Activated gamma-delta T cell (primary cell): Measurements from ENCODE around the gene PFKM.
"Not testable (repeated sequence)": the region's sequence is repeated elsewhere in the genome, so short reads cannot be mapped to it uniquely, and the experiment has no call there.

Experiments
- DNase-seq: peaks from one replicate; lab custom pipeline; 2025; lab: John Stamatoyannopoulos, UW

PFKM gene

DNA sequence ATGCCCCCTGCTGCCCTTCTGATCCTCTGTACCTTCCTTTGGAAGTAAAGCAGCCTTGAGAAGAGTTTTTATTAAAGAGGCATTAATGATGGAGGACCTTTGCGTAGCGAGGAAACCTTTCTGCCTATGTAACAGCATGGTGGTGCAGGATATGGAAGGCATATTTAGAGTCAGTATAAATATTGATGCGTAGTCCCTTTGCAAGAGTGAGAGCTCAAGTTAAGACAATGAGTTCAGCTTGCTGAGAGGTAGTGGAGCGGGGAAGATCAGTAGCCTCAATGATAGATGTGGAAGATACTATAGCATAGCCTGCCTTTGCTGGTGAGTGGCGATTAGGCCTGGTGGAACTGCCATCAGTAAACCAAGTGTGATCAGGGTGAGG lies 7.9 kb upstream of the PFKM start:
- not testable (repeated sequence) for DNase-seq

- DNase-seq: no peak
Observed at GRCh38 chr12:48115957-48116356, 3.2 kb upstream of the PFKM start.

- DNase-seq: no peak
Observed at GRCh38 chr12:48118284-48118871, 786 bp upstream of the PFKM start.

- no peak for DNase-seq
Observed at GRCh38 chr12:48119834-48120195, 651 bp downstream of the PFKM start.

GRCh38 chr12:48121522-48121921 lies 2.4 kb downstream of the PFKM start:
- DNase-seq: no peak

DNA sequence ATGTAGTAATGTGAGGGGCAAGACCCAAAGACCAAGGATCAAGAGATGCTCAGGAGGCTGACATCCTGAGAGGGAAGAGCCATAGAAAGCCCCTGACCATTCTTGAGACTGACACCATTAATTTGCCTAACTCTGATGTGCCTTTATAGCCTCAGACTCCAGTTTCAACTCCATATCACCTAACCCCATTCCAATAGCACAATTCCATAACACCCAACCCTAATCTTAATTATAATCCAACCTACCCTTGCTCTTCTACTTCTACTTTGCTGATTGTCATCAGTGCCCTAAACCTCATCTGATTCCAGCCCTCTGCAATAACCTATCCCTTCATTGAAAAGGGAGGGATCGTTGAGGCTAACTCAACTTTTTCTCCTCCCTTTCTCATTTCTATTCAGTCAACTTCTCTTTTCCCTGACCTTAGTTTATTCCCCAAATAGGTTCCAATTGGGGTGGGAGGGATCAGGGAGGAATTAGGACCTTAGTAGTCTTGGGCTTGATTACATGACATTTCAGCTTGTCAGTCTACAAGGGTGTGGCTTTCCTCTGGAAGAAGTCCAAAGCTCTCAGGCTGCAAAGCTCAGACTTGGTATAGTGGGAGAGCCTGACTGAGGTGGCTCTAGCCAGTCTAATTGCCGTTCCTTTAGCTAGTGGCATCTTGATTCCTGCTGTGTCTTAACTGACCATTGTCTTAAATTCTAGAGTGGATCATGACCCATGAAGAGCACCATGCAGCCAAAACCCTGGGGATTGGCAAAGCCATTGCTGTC lies 3.1 kb downstream of the PFKM start:
- DNase-seq: no peak

DNA sequence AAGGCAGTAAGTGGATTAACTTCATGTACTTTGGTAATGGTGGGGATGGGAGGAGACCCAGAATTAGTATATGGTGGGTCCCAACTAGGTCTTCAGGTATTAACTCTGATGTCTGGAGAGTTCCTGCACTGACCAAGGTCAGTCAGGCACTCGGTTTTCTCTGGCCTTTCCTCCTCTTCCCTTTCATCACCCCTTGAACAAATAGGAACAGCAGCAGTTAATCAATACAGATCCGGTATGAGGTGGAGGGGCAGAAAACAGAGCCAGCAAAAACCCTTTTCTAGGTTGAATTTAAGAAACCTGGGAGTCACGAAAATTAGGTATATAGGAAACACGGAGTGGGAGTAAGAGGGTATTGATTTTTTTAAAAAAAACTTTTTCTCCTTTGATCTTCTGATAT lies 4.0 kb downstream of the PFKM start:
- DNase-seq: no peak

- DNase-seq: not testable (repeated sequence)
Observed at GRCh38 chr12:48125542-48125941, 6.4 kb downstream of the PFKM start.

DNA sequence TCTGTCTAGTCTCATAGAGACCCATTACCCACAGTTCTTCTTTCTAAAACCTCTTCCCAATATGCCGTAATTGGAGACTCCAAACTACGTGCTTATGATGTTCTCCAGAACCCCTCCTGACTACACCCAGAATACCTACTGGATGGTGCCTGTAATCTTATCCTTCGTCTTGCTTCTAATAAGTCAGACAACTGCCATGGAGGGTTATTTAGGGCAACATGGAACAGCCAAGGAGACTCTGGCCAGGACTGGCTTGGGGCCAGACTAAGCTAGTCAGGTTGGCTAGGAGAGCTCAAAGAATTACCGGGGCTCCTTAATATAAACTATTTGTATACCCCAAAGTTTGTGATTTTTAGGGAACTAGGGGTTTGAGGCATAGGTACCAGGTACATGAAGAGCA lies 6.8 kb downstream of the PFKM start:
- DNase-seq: no peak

DNA sequence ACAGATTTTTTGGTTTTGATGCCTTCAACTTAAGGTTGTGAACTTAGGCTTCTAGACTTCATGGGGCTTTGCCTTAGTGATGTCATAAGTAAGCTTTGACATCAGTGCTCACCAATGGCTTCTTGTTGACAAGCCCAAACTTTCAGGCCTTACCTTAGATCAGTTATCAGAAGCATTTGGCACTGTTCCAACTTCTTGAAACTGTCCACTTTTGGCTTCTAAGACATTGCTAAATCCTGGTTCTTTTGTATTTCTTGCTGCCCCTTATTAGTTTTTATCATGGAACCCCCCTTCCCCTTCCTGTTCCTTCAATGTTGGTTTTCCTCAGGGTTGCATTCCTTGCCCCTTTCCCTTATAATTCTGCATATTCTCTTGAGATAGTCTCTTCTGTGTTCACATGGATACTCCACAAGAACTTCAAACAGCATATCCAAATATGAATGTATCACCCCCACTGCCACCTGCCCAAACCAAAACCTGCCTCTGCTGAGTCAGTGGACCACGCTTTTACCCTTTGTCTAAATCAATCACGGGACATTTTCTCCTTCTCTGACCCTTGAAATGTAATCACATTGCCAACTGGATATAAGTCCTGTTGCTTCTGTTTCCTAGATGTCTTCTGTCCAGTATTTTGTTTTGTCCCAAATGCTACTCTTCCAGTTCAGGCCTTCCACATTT lies 7.9 kb downstream of the PFKM start:
- DNase-seq: no peak

DNA sequence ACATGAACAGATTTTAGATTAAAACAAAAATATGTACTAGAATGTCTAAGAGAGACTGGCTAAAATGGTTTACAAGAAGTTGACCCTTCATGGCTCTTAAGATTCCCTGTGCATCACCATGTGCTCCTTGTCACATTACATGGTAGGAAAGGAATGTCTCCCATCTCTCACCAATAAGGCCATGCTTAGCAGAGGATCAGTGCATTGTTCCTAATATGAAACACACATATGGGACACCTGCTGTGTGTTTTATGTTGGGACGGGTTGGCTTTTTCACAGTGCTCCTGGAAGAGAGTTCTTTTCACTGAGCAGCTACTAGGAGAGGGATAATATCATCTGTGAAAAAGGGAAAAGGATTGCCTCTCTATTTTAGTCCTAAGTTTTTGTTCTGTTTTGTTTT lies 9.6 kb downstream of the PFKM start:
- DNase-seq: no peak

- DNase-seq: no peak
Observed at GRCh38 chr12:48129376-48129775, 10.2 kb downstream of the PFKM start.

DNA sequence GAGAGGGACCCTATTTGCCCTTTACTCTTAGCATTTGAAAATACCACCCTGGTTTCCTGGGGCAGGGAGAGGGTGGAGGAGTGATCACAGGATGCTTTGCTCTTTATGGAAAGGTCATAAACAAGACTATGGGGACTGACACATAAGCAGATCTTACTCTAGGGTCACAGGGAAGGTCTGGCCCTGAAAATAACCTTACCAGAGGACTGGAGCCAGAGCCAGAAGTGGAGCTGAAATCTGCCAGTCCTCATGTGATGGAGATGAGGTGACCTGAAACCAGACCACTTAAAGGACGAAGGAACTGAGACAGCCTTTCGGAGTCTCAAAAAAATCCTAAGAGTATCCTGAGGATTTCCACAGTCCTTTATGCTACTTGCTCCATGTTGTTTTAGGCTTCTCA lies 12.4 kb downstream of the PFKM start:
- no peak for DNase-seq

- DNase-seq: no peak
Observed at GRCh38 chr12:48132826-48133225, 13.7 kb downstream of the PFKM start.

DNA sequence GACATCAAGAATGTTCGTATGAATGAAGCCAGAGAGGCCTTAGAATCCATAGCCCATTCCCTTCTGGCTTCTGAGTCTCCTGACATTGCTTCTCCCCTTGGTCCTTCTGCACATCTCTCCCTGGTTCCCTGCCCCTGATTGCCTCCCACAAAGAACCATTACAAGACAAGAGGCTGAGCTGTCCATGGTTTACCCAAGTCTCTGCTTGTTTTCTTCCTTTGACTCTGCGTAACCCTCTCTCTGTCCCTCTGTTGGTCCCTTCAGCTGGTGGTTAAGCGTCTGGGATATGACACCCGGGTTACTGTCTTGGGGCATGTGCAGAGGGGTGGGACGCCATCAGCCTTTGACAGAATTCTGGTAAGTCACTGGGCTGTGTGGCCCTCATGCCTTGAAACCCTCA lies 15.9 kb downstream of the PFKM start:
- DNase-seq: no peak

DNA sequence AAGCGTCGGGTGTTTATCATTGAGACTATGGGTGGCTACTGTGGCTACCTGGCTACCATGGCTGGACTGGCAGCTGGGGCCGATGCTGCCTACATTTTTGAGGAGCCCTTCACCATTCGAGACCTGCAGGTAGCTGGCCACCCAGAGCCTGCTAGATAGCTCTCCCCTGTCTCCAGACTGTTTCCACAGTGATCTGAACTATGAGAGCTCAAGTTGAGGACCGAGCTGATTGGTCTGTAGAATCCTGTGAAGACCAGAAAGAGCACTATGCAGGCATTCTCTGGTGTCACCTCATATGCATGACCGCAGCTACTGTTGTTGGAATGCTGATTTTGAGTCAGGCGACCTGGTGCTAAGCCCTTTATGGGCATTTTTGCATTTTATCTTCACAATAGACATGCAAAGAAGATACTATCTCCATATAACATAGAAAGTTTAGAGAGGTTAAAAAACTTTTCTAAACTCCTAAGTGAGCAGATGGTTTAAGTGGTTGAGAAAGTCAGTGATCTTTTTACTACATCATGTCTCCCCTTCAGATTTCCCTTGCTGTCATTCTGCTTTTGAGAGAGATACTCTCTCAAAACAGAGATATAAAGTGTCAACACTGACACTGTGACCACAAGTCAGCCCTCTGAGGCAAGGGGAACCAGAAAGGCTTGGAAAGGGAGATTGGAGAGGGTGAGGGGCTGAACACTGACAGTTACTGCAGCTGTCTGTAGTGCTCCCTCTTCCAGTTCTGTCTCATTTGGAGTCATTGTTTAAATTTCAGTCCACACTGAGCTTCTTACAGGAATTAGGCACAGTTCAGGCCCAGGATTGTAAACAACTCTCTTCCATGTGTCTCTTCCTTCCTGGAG lies 23.9 kb downstream of the PFKM start:
- DNase-seq: no peak

GRCh38 chr12:48143898-48144297 lies 24.7 kb downstream of the PFKM start:
- DNase-seq: no peak

GRCh38 chr12:48145981-48146380 lies 26.8 kb downstream of the PFKM start:
- DNase-seq: no peak

DNA sequence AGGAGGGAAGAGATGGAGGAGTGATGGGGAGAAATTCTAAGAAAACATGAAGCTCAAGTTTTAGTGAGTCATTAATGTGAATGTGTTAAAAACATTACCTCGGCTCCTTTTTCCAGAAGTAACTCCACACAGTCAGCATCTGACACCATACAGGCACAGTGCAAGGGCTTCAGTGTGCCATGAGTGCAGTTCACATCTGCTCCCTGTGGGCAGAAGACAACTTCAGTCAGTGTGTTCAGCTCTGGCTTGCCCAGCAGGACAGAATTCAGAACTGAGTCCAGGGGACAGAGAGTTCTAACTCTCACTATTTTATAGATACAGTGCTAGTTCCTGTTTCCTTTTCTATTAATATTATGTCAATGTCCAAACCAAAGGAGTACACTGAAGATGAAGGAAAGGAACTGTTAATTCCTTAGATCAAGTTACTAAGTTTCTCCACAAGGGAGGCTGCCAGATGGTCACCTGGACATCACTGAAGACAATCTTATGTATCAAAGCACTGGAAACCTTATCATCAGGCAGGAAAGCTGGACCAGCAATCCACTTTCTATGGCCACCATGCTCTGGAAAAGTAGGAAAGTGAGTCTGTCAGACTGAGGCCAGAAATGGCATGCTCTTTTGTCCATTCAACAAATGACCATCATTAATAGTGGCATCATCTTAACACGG lies 32.1 kb downstream of the PFKM start:
- DNase-seq: no peak

DNA sequence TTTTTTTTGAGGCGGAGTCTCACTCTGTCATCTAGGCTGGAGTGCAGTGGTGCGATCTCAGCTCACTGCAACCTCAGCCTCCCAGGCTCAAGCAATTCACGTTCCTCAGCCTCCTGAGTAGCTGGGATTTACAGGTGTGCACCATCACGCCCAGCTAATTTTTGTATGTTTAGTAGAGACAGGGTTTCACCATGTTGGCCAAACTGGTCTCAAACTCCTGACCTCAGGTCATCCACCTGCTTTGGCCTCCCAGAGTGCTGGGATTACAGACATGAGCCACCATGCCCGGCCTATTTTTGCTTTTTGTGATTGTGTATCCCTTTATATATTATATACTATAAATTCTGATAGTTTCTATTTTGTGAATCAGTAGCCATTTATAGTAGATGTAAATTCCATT lies 36.6 kb downstream of the PFKM start:
- DNase-seq: not testable (repeated sequence)

- no peak for DNase-seq
Observed at GRCh38 chr12:48156652-48157017, 37.5 kb downstream of the PFKM start.
